HG02970 (cell line): ENCODE data around the gene RNASE9.
"Not testable (repeated sequence)": the region's sequence is repeated elsewhere in the genome, so short reads cannot be mapped to it uniquely, and the experiment has no call there.

ENCODE experiments used
- ATAC-seq: cut with Tn5 transposase; IDR thresholded peaks from one replicate; pipeline ENCODE4 v1.9.1; 2021; ENCODE audit warnings: mild to moderate bottlenecking, moderate library complexity, moderate number of reproducible peaks; ENCODE audit not compliant: unreplicated experiment, low FRiP score

The RNASE9 gene

GRCh38 chr14:20530771-20531571 lies 29.9 kb downstream of the RNASE9 start:
- no peak for ATAC-seq

DNA sequence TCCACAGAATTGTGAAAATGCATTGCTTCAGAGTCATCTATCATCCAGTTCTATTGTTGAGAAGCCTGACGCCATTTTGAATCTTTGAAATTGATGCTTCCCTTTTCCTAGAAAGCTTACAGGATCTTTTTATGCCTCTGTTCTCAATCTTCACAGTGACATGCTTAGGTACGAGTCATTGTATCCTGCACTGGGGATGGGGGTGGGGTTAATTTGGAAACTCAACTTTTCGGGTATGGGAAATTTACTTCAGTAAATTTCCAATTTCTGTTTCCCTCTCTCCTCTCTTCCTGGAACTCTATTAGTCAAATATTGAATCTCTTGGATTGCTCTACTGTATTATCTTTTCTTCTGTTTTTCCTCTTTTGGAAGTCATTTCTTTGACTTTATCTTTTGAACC lies 31.0 kb downstream of the RNASE9 start:
- ATAC-seq, result no peak

- ATAC-seq, result no peak
Observed at GRCh38 chr14:20524027-20524426, 36.8 kb downstream of the RNASE9 start.

- ATAC-seq, result no peak
Observed at GRCh38 chr14:20522332-20522731, 38.5 kb downstream of the RNASE9 start.

- ATAC-seq, result no peak
Observed at GRCh38 chr14:20516921-20517320, 43.9 kb downstream of the RNASE9 start.

- no peak for ATAC-seq
Observed at GRCh38 chr14:20515846-20516245, 45.0 kb downstream of the RNASE9 start.

- no peak for ATAC-seq
Observed at GRCh38 chr14:20512177-20512905, 48.5 kb downstream of the RNASE9 start.

DNA sequence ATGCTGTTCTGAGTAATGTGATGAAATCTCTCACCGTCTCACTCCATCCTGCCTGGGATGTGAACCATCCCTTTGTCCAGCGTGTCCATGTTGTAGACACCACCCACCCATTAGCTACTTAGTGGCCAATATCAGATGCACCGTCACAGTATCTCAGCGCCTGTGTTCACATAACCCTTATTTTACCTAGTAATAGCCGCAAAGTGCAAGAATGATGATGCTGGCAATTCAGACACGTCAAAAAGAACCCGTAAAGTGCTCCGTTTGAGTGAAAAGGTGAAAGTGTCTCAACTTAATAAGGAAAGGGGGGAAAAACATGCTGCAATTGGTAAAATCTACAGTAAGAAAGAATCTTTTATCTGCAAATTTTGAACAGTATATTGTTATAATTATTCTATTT lies 52.5 kb downstream of the RNASE9 start:
- no peak for ATAC-seq

GRCh38 chr14:20507537-20507936 lies 53.3 kb downstream of the RNASE9 start:
- ATAC-seq, result not testable (repeated sequence)

- ATAC-seq, result not testable (repeated sequence)
Observed at GRCh38 chr14:20506752-20507151, 54.1 kb downstream of the RNASE9 start.

GRCh38 chr14:20506276-20506675 lies 54.6 kb downstream of the RNASE9 start:
- ATAC-seq, result not testable (repeated sequence)
